HG03565 (cell line): ENCODE measurements around the gene PDE4B.

Source experiments
- ATAC-seq: cut with Tn5 transposase; IDR thresholded peaks from one replicate; pipeline ENCODE4 v1.9.1; 2021; ENCODE audit warnings: mild to moderate bottlenecking, moderate library complexity; ENCODE audit not compliant: unreplicated experiment

The PDE4B gene

GRCh38 chr1:66168948-66169671, 376.4 kb downstream of the PDE4B start:
- ATAC-seq: no peak

GRCh38 chr1:66172272-66172671, 379.6 kb downstream of the PDE4B start:
- no peak for ATAC-seq

- no peak for ATAC-seq
Measured at GRCh38 chr1:66175098-66175497, 382.4 kb downstream of the PDE4B start.

GRCh38 chr1:66175581-66175980, 382.9 kb downstream of the PDE4B start:
- ATAC-seq: no peak

GRCh38 chr1:66176012-66176715, 383.5 kb downstream of the PDE4B start:
- ATAC-seq: no peak

GRCh38 chr1:66176832-66177231, 384.1 kb downstream of the PDE4B start:
- ATAC-seq: no peak

- ATAC-seq: no peak
Measured at GRCh38 chr1:66177510-66177909, 384.8 kb downstream of the PDE4B start.

GRCh38 chr1:66182026-66182425, 389.3 kb downstream of the PDE4B start:
- ATAC-seq: no peak

GRCh38 chr1:66182551-66183178, 390.0 kb downstream of the PDE4B start:
- ATAC-seq: no peak

- no peak for ATAC-seq
Measured at GRCh38 chr1:66183400-66183799, 390.7 kb downstream of the PDE4B start.

GRCh38 chr1:66197120-66197519, 404.4 kb downstream of the PDE4B start:
- no peak for ATAC-seq

- ATAC-seq: no peak
Measured at GRCh38 chr1:66197785-66198184, 405.1 kb downstream of the PDE4B start.

- no peak for ATAC-seq
Measured at GRCh38 chr1:66206563-66207144, 414.0 kb downstream of the PDE4B start.

GRCh38 chr1:66207484-66207883, 414.8 kb downstream of the PDE4B start:
- ATAC-seq: no peak

GRCh38 chr1:66208632-66209031, 415.9 kb downstream of the PDE4B start:
- ATAC-seq: no peak

- no peak for ATAC-seq
Measured at GRCh38 chr1:66210635-66211244, 418.0 kb downstream of the PDE4B start.

- no peak for ATAC-seq
Measured at GRCh38 chr1:66211521-66211920, 418.8 kb downstream of the PDE4B start.

- ATAC-seq: no peak
Measured at GRCh38 chr1:66213491-66213890, 420.8 kb downstream of the PDE4B start.

GRCh38 chr1:66214901-66215300, 422.2 kb downstream of the PDE4B start:
- peak; percentile 71 for ATAC-seq

GRCh38 chr1:66217021-66217420, 424.3 kb downstream of the PDE4B start:
- no peak for ATAC-seq

GRCh38 chr1:66217561-66217960, 424.9 kb downstream of the PDE4B start:
- no peak for ATAC-seq
